Smooth muscle cell (in vitro differentiated cells): Measurements from ENCODE around the gene TNC. TPM values are rescaled to one million over a fixed set of nuclear protein-coding genes. Genes with fewer than 3 reads are reported as not detected.

Experiments used
- DNase-seq: peaks from one replicate; lab custom pipeline; 2025; ENCODE audit not compliant: unreplicated experiment; lab: John Stamatoyannopoulos, UW
- H2AFZ ChIP-seq: fragments of 200-600 bp; sonication (generic); 2 replicates; pipeline ENCODE4 v1.6.0; 2016; ENCODE audit warnings: antibody characterized with exemption, low read depth, mild to moderate bottlenecking
- H3F3A ChIP-seq: fragments of 200-600 bp; sonication (generic); 2 replicates; pipeline ENCODE4 v1.6.0; 2017; ENCODE audit warnings: antibody characterized with exemption, low read depth
- H3K27ac ChIP-seq: fragments of 200-600 bp; sonication (generic); 2 replicates; pipeline ENCODE4 v1.5.1; 2016; ENCODE audit warnings: low read depth, mild to moderate bottlenecking
- H3K27me3 ChIP-seq: fragments of 200-600 bp; sonication (generic); 2 replicates; pipeline ENCODE4 v1.6.1; 2016; ENCODE audit warnings: low read depth, mild to moderate bottlenecking
- H3K36me3 ChIP-seq: fragments of 200-600 bp; sonication (generic); 2 replicates; pipeline ENCODE4 v1.5.1; 2016; ENCODE audit warnings: low read depth
- H3K4me1 ChIP-seq: fragments of 200-600 bp; sonication (generic); 2 replicates; pipeline ENCODE4 v1.5.1; 2016; ENCODE audit warnings: low read depth
- H3K4me2 ChIP-seq: fragments of 200-600 bp; sonication (generic); 2 replicates; pipeline ENCODE4 v1.6.0; 2016; ENCODE audit warnings: mild to moderate bottlenecking
- H3K4me3 ChIP-seq: fragments of 200-600 bp; sonication (generic); 2 replicates; pipeline ENCODE4 v1.5.1; 2016; ENCODE audit warnings: mild to moderate bottlenecking
- H3K79me2 ChIP-seq: fragments of 200-600 bp; sonication (generic); 2 replicates; pipeline ENCODE4 v1.6.0; 2016; ENCODE audit warnings: low read depth, mild to moderate bottlenecking
- H3K9ac ChIP-seq: fragments of 200-600 bp; sonication (generic); 2 replicates; pipeline ENCODE4 v1.6.0; 2016; ENCODE audit warnings: low read depth
- H3K9me3 ChIP-seq: fragments of 200-600 bp; sonication (generic); replicated peaks from 2 replicates; pipeline ENCODE4 v1.5.1; 2016; ENCODE audit warnings: low read depth
- H4K20me1 ChIP-seq: fragments of 200-600 bp; sonication (generic); 2 replicates; pipeline ENCODE4 v1.6.0; 2016; ENCODE audit warnings: low read depth
- WGBS: methylation state at CpG from one replicate; pipeline ENCODE4 v1.1.7; 2016; ENCODE audit warnings: low lambda C conversion rate; 5-methylcytosine and 5-hydroxymethylcytosine counted together
- polyA plus RNA-seq: library from polyadenylated mRNA; unstranded; fragments of >200 nt; fragmentation: Nextera tagmentation; extraction: Ambion mirVana; gene quantifications from 2 replicates; pipeline ENCODE4 v1.2.1, GENCODE V29; 2016
- total RNA-seq: library from RNA; depleted of rRNA; stranded (reverse); fragments of >200 nt; gene quantifications from 2 replicates; pipeline ENCODE4 v1.2.3, GENCODE V29; 2014
- TF ChIP-seq, protein P1 (sequence below): fragments of 200-600 bp; sonication (generic); IDR thresholded peaks from 2 replicates; pipeline ENCODE4 v1.5.1; 2017; ENCODE audit warnings: borderline replicate concordance, mild to moderate bottlenecking, antibody characterized with exemption; ENCODE audit not compliant: insufficient read depth, poor library complexity, severe bottlenecking

Gene TNC
- total and polyA plus RNA-seq, 2 experiments from 2014 or later, result 567 to 581 TPM

DNA sequence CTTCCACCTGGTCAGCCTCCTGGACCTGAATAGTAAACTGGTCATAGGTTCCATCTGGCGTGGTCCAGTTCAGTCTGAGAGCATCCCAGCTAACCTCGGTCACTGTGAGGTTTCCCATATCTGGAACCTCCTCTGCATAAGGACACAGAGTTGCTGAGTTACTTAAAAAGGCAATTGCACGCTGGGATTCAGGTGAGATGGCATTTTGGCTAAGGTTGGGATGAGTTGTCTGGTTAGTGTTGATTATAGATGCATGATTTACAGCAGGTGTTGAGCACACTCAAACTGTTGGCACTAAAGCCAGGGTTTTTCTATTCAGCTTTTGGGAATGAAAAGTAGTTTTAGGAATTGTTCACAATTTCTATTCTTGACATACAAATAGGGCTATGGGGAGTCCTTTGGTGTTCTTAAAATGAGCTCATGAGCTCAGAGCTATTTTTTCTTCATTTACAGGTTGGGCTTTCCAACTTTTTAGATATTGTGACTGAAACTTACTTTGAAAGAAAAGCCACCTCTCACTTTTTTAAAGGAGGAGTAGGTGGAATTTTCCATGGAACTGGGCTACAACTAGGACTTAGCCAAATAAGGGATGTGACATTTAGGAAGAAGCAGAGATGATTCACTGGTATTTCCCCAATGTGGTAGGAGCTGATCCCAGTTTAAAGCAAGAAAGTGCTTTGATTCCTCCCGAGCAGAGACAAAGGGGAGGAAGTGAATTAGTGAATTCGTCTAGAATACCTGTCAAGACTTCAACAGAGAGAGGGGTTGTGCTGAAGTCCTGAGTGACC is 54.7 kb downstream of the TNC start:
- Histone ChIP-seq H3K9ac (peak overlapping the region; percentile 50), H3K27me3 (no peaks in the 10 kb centered on the region), H3K4me1 (peaks cover 15% of the 10 kb centered on the region), H3K79me2 (no peaks in the 10 kb centered on the region), H3K4me3 (no peak overlapping the region), H3K36me3 (peaks cover 8% of the 10 kb centered on the region), H4K20me1 (no peaks in the 10 kb centered on the region), H3F3A (peaks cover 12% of the 10 kb centered on the region), H3K4me2 (peak overlapping the region; percentile 61), H2AFZ (no peak overlapping the region), H3K9me3 (no peaks in the 10 kb centered on the region), H3K27ac (peak overlapping the region; percentile 73)
- WGBS, result 63% methylated on average over 5 of the region's 5 CpGs
- TF ChIP-seq, protein P1, sequence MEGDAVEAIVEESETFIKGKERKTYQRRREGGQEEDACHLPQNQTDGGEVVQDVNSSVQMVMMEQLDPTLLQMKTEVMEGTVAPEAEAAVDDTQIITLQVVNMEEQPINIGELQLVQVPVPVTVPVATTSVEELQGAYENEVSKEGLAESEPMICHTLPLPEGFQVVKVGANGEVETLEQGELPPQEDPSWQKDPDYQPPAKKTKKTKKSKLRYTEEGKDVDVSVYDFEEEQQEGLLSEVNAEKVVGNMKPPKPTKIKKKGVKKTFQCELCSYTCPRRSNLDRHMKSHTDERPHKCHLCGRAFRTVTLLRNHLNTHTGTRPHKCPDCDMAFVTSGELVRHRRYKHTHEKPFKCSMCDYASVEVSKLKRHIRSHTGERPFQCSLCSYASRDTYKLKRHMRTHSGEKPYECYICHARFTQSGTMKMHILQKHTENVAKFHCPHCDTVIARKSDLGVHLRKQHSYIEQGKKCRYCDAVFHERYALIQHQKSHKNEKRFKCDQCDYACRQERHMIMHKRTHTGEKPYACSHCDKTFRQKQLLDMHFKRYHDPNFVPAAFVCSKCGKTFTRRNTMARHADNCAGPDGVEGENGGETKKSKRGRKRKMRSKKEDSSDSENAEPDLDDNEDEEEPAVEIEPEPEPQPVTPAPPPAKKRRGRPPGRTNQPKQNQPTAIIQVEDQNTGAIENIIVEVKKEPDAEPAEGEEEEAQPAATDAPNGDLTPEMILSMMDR, result no peak
- DNase-seq, result no peak

DNA sequence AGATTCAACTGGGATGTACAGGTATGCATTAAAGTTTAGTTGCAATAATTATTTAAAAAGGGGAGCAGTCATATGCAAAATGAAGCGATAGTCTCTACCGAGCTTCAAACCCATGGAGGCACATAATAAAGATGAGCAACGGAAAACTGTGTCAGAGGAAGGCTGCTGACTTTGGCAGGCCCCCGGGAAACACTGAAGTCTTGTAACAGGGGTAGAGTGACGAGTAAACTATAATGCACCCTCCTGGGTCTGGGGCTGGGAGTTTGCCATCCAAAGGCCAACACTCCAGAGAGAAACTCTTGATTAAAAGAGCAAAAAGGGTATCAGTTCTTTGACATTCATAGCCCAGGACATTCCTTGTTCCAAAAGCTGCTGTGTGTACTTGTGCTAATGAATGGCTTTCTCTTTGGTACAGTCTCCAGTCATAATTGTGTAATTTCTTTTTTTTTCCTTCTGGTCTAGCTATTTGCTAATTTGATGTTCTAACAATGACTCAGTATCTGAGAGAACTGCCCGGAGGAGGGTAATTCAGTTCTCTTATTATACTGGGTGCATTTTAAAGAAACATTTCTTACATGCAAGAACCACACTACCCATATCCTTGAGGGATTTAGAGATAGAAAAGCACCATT is 59.2 kb downstream of the TNC start:
- TF ChIP-seq, protein P1, result no peak
- no peak for DNase-seq
- WGBS, result 69% methylated on average over 6 of the region's 6 CpGs
- peak overlapping the region; percentile 6 for H3K4me2 ChIP-seq
- no peaks in the 10 kb centered on the region for H3K27me3 ChIP-seq
- H3K79me2 ChIP-seq, result no peaks in the 10 kb centered on the region
- H3K9me3 ChIP-seq, result no peaks in the 10 kb centered on the region
- H3K4me1 ChIP-seq, result peaks cover 15% of the 10 kb centered on the region
- H3K36me3 ChIP-seq, result peaks cover 7% of the 10 kb centered on the region
- H2AFZ ChIP-seq, result no peak overlapping the region
- peaks cover 19% of the 10 kb centered on the region for H3F3A ChIP-seq
- H3K4me3 ChIP-seq, result no peak overlapping the region
- no peak overlapping the region for H3K9ac ChIP-seq
- H4K20me1 ChIP-seq, result no peaks in the 10 kb centered on the region
- H3K27ac ChIP-seq, result peak overlapping the region; percentile 26

DNA sequence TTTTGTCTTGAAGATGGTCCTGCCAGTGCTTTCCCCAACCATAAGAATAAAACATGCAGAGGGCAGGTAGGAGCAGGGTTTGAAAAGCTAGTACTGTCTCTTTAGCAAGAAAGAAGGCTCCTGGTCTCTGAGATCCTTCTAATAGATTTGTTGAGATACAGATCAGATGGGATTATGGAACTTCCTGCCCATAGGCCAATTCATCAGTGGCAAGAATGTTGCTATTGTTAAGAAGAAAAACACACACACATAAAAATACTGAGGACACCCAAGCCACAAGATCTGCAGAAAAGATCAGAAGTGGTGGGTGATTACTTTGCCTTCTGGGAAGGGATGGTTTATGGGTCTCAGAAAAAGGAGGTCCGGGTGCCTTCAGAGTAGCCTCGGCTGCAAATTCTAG is 59.8 kb downstream of the TNC start:
- Histone ChIP-seq H2AFZ (no peak overlapping the region), H3K9me3 (no peaks in the 10 kb centered on the region), H3K27me3 (no peaks in the 10 kb centered on the region), H3K79me2 (no peaks in the 10 kb centered on the region), H3K4me2 (no peak overlapping the region), H3F3A (peaks cover 16% of the 10 kb centered on the region), H3K27ac (peak overlapping the region; percentile 26), H3K9ac (no peak overlapping the region), H3K4me1 (peaks cover 9% of the 10 kb centered on the region), H4K20me1 (no peaks in the 10 kb centered on the region), H3K4me3 (no peak overlapping the region), H3K36me3 (peaks cover 7% of the 10 kb centered on the region)
- 64% methylated on average over 2 of the region's 2 CpGs for WGBS
- no peak for DNase-seq
- TF ChIP-seq, protein P1, result no peak
